Stimulated activated CD8-positive, alpha-beta memory T cell treated with anti-CD3 and anti-CD28 coated beads, Interleukin-7, amount 100 ng/mL, for 24 hours (primary cell): ENCODE results near the gene MRLN.
A peak's percentile ranks its signal among the peaks of the same experiment; 100 is the strongest.
"Not testable (repeated sequence)": the region's sequence is repeated elsewhere in the genome, so short reads cannot be mapped to it uniquely, and the experiment has no call there.

ENCODE experiments used
- DNase-seq: peaks from one replicate; pipeline ENCODE4 v3.0.0-alpha.2; 2020; ENCODE audit warnings: low read depth

Gene MRLN

GRCh38 chr10:59745163-59745650 lies 8.0 kb downstream of the MRLN start:
- no peak for DNase-seq

DNA sequence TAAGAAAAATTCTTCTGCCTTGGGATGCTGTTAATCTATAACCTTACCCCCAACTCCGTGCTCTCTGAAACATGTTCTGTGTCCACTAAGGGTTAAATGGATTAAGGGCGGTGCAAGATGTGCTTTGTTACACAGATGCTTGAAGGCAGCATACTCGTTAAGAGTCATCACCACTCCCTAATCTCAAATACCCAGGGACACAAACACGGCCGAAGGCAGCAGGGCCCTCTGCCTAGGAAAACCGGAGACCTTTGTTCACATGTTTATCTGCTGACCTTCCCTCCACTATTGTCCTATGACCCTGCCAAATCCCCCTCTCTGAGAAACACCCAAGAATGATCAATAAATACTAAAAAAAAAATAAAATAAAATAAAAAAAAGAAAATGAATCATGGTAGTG lies 8.5 kb downstream of the MRLN start:
- not testable (repeated sequence) for DNase-seq

DNA sequence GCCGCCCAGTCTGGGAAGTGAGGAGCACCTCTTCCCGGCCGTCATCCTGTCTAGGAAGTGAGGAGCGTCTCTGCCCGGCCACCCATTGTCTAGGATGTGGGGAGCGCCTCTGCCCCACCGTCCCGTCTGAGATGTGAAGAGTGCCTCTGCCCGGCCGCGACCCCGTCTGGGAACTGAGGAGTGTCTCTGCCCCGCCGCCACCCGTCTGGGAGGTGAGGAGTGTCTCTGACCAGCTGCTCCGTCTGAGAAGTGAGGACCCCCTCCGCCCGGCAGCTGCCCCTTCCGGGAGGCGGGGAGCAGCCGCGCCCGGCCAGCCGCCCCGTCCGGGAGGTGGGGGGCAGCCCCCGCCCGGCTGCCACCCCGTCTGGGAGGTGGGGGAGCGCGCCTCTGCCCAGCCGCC lies 9.1 kb downstream of the MRLN start:
- DNase-seq = not testable (repeated sequence)

- no peak for DNase-seq
These were observed 11.7 kb downstream of the MRLN start for GRCh38 chr10:59741583-59741982.

DNA sequence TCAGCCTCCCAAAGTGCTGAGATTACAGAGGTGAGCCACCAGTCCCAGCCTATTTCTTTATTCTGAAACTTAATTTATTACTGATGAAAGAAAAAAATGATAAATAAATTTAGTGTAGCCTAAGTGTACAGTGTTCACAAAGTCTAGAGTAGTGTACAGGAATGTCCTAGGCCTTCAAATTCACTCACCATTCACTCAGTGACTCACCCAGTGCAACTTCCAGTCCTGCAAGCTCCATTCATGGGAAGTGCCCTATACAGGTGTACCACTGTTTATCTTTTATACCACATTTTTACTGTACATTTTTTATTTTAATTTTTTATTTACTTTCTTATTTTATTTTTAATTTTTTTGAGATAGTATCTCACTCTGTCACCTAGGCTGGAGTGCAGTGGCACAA lies 12.2 kb downstream of the MRLN start:
- DNase-seq = no peak

DNA sequence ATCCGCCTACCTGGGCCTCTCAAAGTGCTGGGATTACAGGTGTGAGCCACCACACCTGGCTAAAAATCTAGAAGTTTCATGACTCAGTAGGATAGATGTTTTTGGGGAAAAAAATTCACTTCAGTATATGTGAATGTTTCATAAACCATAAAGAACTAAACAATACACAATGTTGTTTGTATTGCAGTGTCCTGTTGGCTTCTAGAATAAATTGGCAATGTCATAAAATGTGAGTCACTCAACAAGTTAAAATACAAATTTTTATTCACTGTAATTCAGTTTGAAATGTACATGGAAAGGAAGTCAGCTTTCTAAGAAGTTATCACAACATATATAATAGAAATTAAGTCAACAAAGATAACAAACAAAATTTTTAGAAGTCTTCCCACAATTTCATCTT lies 16.5 kb downstream of the MRLN start:
- DNase-seq = no peak

DNA sequence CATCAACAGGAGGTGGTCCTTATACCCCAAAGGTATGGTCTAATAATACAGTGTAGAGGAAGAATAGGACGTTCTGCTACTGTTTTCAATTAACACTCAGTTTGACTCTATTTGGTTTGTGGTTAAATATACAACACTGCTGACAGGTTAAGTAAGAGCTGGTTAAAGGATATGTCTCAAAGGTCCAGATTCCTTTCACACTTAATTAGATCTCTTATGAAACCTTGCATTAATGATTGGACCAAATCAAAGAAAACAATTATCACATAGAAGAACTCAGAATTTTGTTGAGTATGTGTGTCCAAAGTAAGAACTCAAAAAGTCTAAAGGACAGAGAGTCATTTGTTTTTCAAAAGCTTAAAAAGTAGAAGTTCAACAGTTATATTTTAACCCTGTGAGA lies 18.0 kb downstream of the MRLN start:
- DNase-seq = no peak

DNA sequence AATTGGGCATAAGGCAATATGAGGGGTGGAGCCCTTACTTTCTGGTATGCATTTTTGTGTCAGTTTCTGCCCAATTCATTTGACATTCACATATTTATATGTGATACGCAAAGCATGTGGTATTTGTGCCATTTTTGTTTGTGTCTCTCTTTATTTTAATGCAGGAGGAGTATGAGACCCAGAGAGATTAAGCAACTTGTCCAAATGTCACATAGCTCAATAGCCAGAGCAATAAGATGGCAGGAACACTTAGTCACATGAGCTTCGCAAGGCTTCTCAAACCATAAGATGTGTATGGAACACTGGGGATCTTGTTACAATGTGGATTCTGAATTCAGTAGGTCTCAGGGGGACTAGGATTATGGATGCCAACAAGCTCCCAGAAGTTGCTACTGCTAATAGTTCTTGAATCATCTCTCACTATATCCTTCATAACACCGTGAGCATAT lies 19.2 kb downstream of the MRLN start:
- DNase-seq = no peak

DNA sequence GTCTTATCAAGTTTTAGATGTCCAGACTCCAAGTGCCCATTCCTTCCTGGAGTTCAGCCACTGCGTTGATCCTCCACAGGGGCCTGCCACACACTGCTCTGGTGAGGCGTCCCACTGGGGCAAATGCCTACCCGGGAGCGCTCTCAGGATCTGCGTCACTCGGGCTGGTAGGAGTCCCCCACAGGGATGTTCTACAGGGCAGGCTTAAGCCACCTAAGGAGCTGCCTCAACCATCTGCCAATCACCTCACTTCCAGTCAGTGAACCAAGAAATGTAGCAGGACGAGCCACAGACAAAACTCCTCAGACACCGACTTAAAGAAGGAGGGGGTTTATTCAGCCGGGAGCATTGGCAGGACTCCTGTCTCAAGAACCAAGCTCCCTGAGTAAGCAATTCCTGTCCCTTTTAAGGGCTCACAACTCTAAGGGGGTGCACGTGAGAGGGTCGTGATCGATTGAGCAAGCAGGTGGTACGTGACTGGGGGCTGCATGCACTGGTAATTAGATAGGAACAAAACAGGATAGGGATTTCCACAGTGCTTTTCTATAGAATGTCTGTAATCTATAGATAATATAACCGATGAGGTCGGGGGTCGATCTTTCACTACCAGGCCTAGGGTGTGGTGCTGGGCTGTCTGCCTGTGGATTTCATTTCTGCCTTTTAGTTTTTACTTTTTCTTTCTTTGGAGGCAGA lies 19.8 kb downstream of the MRLN start:
- DNase-seq = not testable (repeated sequence)

DNA sequence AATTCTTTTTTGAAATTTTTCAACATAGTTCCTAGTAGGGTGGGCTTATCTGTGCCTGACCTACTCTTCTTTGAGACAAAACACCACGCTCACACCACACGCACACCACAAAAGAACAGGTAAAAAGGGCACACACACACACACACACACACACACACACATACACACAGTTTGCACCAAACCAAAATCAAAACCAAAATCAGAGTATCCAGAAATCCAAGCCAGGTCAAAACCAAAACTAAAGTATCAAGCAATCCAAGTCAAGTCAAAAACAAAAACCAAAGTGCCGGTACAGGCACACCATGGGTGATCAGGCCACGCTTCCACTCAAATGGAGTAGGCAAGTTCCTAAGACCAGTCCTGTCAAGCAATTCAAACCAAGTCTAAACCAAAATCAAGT lies 20.4 kb downstream of the MRLN start:
- DNase-seq = not testable (repeated sequence)

GRCh38 chr10:59729167-59729566 lies 24.1 kb downstream of the MRLN start:
- not testable (repeated sequence) for DNase-seq

GRCh38 chr10:59724098-59724938 lies 28.9 kb downstream of the MRLN start:
- DNase-seq = no peak

DNA sequence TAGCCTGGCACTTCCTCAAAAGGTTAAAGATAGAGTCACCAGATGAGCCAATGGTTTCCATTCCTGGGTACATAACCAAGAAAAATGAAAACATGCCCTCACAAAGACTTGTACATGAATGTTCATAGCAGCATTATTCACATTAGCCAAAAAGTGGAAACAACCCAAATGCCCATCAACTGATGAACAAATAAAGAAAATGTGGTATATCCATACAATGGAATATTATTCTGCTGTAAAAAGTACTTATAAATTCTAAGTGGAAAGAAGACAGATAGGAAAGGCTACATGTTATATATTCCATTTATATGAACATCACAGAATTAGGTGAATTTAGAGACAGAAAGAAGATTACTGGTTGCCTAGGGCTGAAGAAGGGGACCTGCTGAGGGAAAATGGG lies 32.9 kb downstream of the MRLN start:
- no peak for DNase-seq

DNA sequence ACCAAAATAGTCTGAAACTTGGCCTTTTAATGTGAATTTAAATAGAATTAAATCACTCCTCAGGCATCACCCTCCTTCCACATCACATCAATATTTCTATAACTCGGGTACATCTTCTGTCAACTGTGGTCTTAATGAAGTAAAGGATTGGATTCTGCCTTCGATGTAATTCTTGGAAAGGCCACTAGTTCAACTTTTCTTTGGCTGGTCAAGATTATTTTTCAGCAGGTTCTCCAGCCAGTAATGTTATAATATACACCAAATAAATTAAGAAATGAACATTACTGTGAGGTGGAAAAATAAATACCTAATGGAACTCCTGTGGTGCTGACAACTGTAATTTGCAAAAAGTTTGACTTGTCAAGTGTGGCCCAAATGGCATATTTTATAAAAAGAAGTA lies 33.9 kb downstream of the MRLN start:
- DNase-seq = no peak

DNA sequence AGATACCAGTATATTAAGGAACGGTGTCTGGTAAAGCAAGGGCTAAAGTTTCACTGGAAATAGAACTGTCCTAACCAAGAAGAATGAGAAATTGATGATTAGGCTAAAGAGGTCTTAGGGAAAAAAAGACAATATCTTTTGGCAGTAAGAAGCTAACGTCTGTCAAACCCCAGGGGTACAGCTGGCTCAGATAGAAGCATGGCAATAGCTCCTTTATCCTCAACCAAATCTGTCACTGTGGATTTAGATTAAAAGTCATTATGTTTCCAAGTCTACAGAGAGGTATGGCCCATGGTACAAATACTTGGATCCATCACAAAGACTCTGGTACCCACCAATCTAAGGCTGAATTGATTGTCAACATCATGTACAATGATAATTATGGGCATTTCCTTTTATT lies 35.0 kb downstream of the MRLN start:
- no peak for DNase-seq

DNA sequence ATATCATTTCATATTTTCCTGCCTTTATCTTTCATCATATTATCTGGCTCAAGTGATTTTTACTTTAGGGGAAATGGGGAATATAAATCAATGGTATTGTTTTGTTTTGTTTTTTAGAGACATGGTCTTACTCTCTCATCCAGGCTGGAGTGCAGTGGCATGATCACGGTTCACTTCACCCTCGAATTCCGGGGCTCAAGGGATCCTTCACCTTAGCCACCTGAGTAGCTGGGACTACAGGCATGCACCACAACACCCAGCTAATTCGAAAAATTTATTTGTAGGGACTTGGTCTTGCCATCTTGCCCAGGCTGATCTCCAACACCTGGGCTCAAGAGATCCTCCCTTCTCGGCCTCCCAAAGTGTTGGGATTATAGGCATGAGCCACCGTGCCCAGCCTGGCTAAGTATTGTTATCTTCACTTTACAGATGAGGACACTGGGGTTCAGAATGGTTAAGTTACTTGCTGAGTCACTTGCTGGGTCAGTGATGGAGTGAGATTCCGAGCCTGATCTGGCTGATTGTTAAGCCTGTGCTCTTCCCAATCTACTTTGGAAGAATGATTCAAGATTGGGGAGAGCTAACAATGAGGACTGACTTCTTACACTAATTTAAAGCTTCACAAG lies 39.9 kb downstream of the MRLN start:
- no peak for DNase-seq

GRCh38 chr10:59711871-59712494 lies 41.3 kb downstream of the MRLN start:
- DNase-seq = no peak

GRCh38 chr10:59709395-59710125 lies 43.7 kb downstream of the MRLN start, which contains the start of gene SLC16A9:
TSS of gene SLC16A9 (minus strand) at chr10:59709850. CDS start at chr10:59684291, 25,559 bp downstream.
- peak; percentile 8 for DNase-seq

DNA sequence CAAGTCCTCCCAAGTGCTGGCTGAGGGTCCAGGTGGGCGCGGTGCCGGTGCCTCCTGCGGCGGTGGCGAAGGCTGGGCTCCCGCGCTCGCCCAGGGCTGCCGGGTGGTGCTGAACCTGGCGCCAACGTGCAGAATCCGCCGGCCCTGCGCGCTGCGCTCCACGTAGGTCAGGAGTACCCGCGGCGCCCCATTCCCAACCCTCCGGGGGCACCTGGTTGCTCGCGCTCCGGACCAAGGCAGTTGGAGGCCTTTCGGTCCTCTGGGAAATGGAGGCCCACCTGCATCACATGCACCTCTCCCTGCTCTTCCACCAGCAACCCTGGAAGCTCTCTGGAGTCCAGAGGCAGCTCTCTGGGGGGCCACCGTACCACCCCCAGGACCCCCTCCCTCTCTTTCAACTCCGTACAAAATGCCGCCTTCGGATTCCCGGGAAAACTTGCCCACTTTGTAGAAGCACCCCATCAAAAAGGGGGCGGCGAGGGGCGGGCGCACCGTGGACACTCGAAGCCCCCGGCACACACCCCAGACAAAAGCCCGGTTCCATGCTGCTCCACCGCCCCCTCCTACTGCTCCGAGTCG lies 44.4 kb downstream of the MRLN start:
- DNase-seq = no peak

DNA sequence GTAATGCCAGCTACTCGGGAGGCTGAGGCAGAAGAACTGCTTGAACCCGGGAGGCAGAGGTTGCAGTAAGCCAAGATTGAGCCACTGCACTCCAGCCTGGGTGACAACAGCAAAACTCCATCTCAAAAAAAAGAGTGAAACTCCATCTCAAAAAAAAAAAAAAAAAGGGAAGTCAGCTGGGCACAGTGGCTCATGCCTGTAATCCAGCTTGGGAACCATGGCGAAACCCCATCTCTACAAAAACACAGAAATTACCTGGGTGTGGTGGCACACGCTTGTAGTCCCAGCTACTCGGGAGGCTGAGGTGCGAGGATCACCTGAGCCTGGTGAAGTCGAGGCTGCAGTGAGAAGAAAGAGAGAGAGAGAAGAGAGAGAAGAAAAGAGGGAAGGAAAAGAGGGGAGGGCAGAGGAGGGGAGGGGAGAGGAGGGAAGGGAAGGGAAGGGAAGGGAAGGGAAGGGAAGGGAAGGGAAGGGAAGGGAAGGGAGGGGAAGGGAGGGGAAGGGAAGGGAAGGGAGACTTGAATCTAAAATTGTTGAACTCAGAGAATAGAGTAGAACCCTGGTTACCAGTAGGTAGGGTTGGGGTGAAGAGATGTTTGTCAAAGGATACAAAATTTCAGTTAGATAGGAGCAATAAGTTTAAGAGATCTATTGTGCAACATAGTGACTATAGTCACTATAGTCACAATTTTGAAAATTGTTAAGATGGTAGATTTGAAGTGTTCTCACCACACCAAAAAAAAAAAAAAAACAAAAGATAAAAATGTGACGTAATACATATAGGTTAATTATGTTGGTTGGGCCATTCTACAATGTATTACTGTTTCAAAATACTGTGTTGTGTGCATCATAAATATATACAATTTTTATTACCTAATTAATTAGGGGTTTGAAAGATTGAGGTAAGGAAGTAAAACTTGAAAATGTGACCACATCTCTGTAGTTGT lies 46.1 kb downstream of the MRLN start:
- DNase-seq = no peak
